ENCODE data around the gene PPARG.

PPARG gene

GRCh38 chr3:12327021-12327420, 38.2 kb downstream of the PPARG start:
- in situ Hi-C loops (cut with HindIII; ENCODE audit: low sequenced_read_pairs), result no loop called here

GRCh38 chr3:12328132-12328836, 39.4 kb downstream of the PPARG start:
- TF ChIP-seq CTCF (IDR thresholded peaks at IDR 0.05; ENCODE audit: low read depth, low read length, missing control alignments), result no peak
- in situ Hi-C loops (cut with HindIII; ENCODE audit: low sequenced_read_pairs), result no loop called here
- no peak overlapping the region for H3K4me3 ChIP-seq (ENCODE audit: low read depth, low read length)
- no peak for DNase-seq (ENCODE audit: low read depth)

More at GRCh38 chr3:12327021-12327420, 38.2 kb downstream of the PPARG start:
- H3K4me3 ChIP-seq (ENCODE audit: low read depth, low read length), result no peak overlapping the region
- TF ChIP-seq CTCF (IDR thresholded peaks at IDR 0.05; ENCODE audit: low read depth, low read length, missing control alignments), result no peak
- no peak for DNase-seq (ENCODE audit: low read depth)

GRCh38 chr3:12328837-12329462, 40.1 kb downstream of the PPARG start:
- no peak overlapping the region for H3K4me3 ChIP-seq (ENCODE audit: low read depth, low read length)
- TF ChIP-seq CTCF (IDR thresholded peaks at IDR 0.05; ENCODE audit: low read depth, low read length, missing control alignments), result no peak
- in situ Hi-C loops (cut with HindIII; ENCODE audit: low sequenced_read_pairs), result no loop called here
- no peak for DNase-seq (ENCODE audit: low read depth)

GRCh38 chr3:12334786-12335185, 45.9 kb downstream of the PPARG start:
- in situ Hi-C loops (cut with HindIII; ENCODE audit: low sequenced_read_pairs), result loop anchor here (5.0 kb wide), 1 partner anchor 93 kb away; no protein-coding TSS in a partner anchor
- H3K4me3 ChIP-seq (ENCODE audit: low read depth, low read length), result no peak overlapping the region
- no peak for TF ChIP-seq CTCF (IDR thresholded peaks at IDR 0.05; ENCODE audit: low read depth, low read length, missing control alignments)
- no peak for DNase-seq (ENCODE audit: low read depth)

GRCh38 chr3:12335421-12335820, 46.6 kb downstream of the PPARG start:
- no peak overlapping the region for H3K4me3 ChIP-seq (ENCODE audit: low read depth, low read length)
- no peak for DNase-seq (ENCODE audit: low read depth)
- TF ChIP-seq CTCF (IDR thresholded peaks at IDR 0.05; ENCODE audit: low read depth, low read length, missing control alignments), result no peak
- in situ Hi-C loops (cut with HindIII; ENCODE audit: low sequenced_read_pairs), result loop anchor here (5.0 kb wide), 1 partner anchor 92 kb away; no protein-coding TSS in a partner anchor

- H3K4me3 ChIP-seq (ENCODE audit: low read depth, low read length), result no peak overlapping the region
- no peak for TF ChIP-seq CTCF (IDR thresholded peaks at IDR 0.05; ENCODE audit: low read depth, low read length, missing control alignments)
- no peak for DNase-seq (ENCODE audit: low read depth)
- in situ Hi-C loops (cut with HindIII; ENCODE audit: low sequenced_read_pairs), result loop anchor here (5.0 kb wide), 1 partner anchor 91 kb away; no protein-coding TSS in a partner anchor
These were observed 47.2 kb downstream of the PPARG start for GRCh38 chr3:12336099-12336498.

Measured in astrocyte of the cerebellum (primary cell).